Measurements from ENCODE around the gene ROBO2.

Gene ROBO2

GRCh38 chr3:77242371-77242770, 202.5 kb downstream of the ROBO2 start:
- no peak overlapping the region for H3K4me3 ChIP-seq (ENCODE audit: low read depth, low read length)
- no peak for DNase-seq (ENCODE audit: low read depth)
- no peak for TF ChIP-seq CTCF (IDR thresholded peaks at IDR 0.05; ENCODE audit: insufficient read depth, low read depth, low read length, missing control alignments)

GRCh38 chr3:77244981-77245380, 205.1 kb downstream of the ROBO2 start:
- DNase-seq (ENCODE audit: low read depth) = no peak
- no peak overlapping the region for H3K4me3 ChIP-seq (ENCODE audit: low read depth, low read length)
- no peak for TF ChIP-seq CTCF (IDR thresholded peaks at IDR 0.05; ENCODE audit: insufficient read depth, low read depth, low read length, missing control alignments)

- DNase-seq (ENCODE audit: low read depth) = no peak
- TF ChIP-seq CTCF (IDR thresholded peaks at IDR 0.05; ENCODE audit: insufficient read depth, low read depth, low read length, missing control alignments) = no peak
- no peak overlapping the region for H3K4me3 ChIP-seq (ENCODE audit: low read depth, low read length)
These were observed 207.2 kb downstream of the ROBO2 start for GRCh38 chr3:77247061-77247460.

- no peak overlapping the region for H3K4me3 ChIP-seq (ENCODE audit: low read depth, low read length)
- no peak for DNase-seq (ENCODE audit: low read depth)
- no peak for TF ChIP-seq CTCF (IDR thresholded peaks at IDR 0.05; ENCODE audit: insufficient read depth, low read depth, low read length, missing control alignments)
These were observed 207.9 kb downstream of the ROBO2 start for GRCh38 chr3:77247817-77248216.

GRCh38 chr3:77248420-77248819, 208.5 kb downstream of the ROBO2 start:
- no peak for DNase-seq (ENCODE audit: low read depth)
- TF ChIP-seq CTCF (IDR thresholded peaks at IDR 0.05; ENCODE audit: insufficient read depth, low read depth, low read length, missing control alignments) = no peak
- H3K4me3 ChIP-seq (ENCODE audit: low read depth, low read length) = no peak overlapping the region

- no peak for DNase-seq (ENCODE audit: low read depth)
- no peak overlapping the region for H3K4me3 ChIP-seq (ENCODE audit: low read depth, low read length)
- TF ChIP-seq CTCF (IDR thresholded peaks at IDR 0.05; ENCODE audit: insufficient read depth, low read depth, low read length, missing control alignments) = no peak
These were observed 211.2 kb downstream of the ROBO2 start for GRCh38 chr3:77251136-77251535.

GRCh38 chr3:77254967-77255831, 215.3 kb downstream of the ROBO2 start:
- no peak overlapping the region for H3K4me3 ChIP-seq (ENCODE audit: low read depth, low read length)
- peak; percentile 46 for DNase-seq (ENCODE audit: low read depth)
- peak; percentile 61 for TF ChIP-seq CTCF (IDR thresholded peaks at IDR 0.05; ENCODE audit: insufficient read depth, low read depth, low read length, missing control alignments)

All from GM12865 (cell line).